ENCODE data around the gene PHC2.

PHC2 gene

GRCh38 chr1:33338440-33339211 is 92.3 kb downstream of the PHC2 start:
- Mint-ChIP-seq H3K27me3 (no peaks in the 10 kb centered on the region), H3K4me1 (ENCODE audit: low read depth) (peaks cover 23% of the 10 kb centered on the region), H3K4me3 (no peak overlapping the region), H3K36me3 (ENCODE audit: low read depth) (peaks cover 18% of the 10 kb centered on the region), H3K9me3 (no peaks in the 10 kb centered on the region), H3K27ac (no peak overlapping the region)

- Mint-ChIP-seq H3K27ac (no peak overlapping the region), H3K9me3 (no peaks in the 10 kb centered on the region), H3K27me3 (no peaks in the 10 kb centered on the region), H3K4me1 (ENCODE audit: low read depth) (peaks cover 23% of the 10 kb centered on the region), H3K36me3 (ENCODE audit: low read depth) (peaks cover 22% of the 10 kb centered on the region), H3K4me3 (no peak overlapping the region)
Observed at GRCh38 chr1:33338048-33338439, 92.9 kb downstream of the PHC2 start.

GRCh38 chr1:33337441-33337840 is 93.5 kb downstream of the PHC2 start:
- H3K9me3 Mint-ChIP-seq, result no peaks in the 10 kb centered on the region
- H3K27me3 Mint-ChIP-seq, result no peaks in the 10 kb centered on the region
- H3K36me3 Mint-ChIP-seq (ENCODE audit: low read depth), result peaks cover 20% of the 10 kb centered on the region
- H3K27ac Mint-ChIP-seq, result no peak overlapping the region
- no peak overlapping the region for H3K4me3 Mint-ChIP-seq
- H3K4me1 Mint-ChIP-seq (ENCODE audit: low read depth), result peaks cover 18% of the 10 kb centered on the region

- Mint-ChIP-seq H3K4me1 (ENCODE audit: low read depth) (peaks cover 18% of the 10 kb centered on the region), H3K9me3 (no peaks in the 10 kb centered on the region), H3K4me3 (no peak overlapping the region), H3K36me3 (ENCODE audit: low read depth) (peaks cover 22% of the 10 kb centered on the region), H3K27ac (no peak overlapping the region), H3K27me3 (no peaks in the 10 kb centered on the region)
Observed at GRCh38 chr1:33336580-33336979, 94.3 kb downstream of the PHC2 start.

- Mint-ChIP-seq H3K4me3 (no peak overlapping the region), H3K27ac (no peak overlapping the region)
Observed at GRCh38 chr1:33335020-33335419, 95.9 kb downstream of the PHC2 start.

GRCh38 chr1:33334081-33334552 is 96.8 kb downstream of the PHC2 start:
- peaks cover 39% of the 10 kb centered on the region for H3K36me3 Mint-ChIP-seq (ENCODE audit: low read depth)
- no peaks in the 10 kb centered on the region for H3K9me3 Mint-ChIP-seq
- H3K4me1 Mint-ChIP-seq (ENCODE audit: low read depth), result peaks cover 14% of the 10 kb centered on the region
- H3K4me3 Mint-ChIP-seq, result no peak overlapping the region
- no peak overlapping the region for H3K27ac Mint-ChIP-seq
- no peaks in the 10 kb centered on the region for H3K27me3 Mint-ChIP-seq

More at GRCh38 chr1:33335020-33335419, 95.9 kb downstream of the PHC2 start:
- peaks cover 30% of the 10 kb centered on the region for H3K36me3 Mint-ChIP-seq (ENCODE audit: low read depth)
- H3K9me3 Mint-ChIP-seq, result no peaks in the 10 kb centered on the region
- peaks cover 14% of the 10 kb centered on the region for H3K4me1 Mint-ChIP-seq (ENCODE audit: low read depth)
- H3K27me3 Mint-ChIP-seq, result no peaks in the 10 kb centered on the region

GRCh38 chr1:33332881-33333280 is 98.0 kb downstream of the PHC2 start:
- Mint-ChIP-seq H3K4me1 (ENCODE audit: low read depth) (peaks cover 9% of the 10 kb centered on the region), H3K4me3 (no peak overlapping the region), H3K27me3 (no peaks in the 10 kb centered on the region), H3K36me3 (ENCODE audit: low read depth) (peaks cover 51% of the 10 kb centered on the region), H3K9me3 (no peaks in the 10 kb centered on the region), H3K27ac (no peak overlapping the region)

- Mint-ChIP-seq H3K27ac (no peak overlapping the region), H3K27me3 (no peaks in the 10 kb centered on the region), H3K9me3 (no peaks in the 10 kb centered on the region), H3K4me3 (no peak overlapping the region), H3K36me3 (ENCODE audit: low read depth) (peaks cover 51% of the 10 kb centered on the region), H3K4me1 (ENCODE audit: low read depth) (peaks cover 4% of the 10 kb centered on the region)
Observed at GRCh38 chr1:33332357-33332789, 98.5 kb downstream of the PHC2 start.

GRCh38 chr1:33331444-33332356 is 99.2 kb downstream of the PHC2 start:
- peaks cover 58% of the 10 kb centered on the region for H3K36me3 Mint-ChIP-seq (ENCODE audit: low read depth)
- no peaks in the 10 kb centered on the region for H3K9me3 Mint-ChIP-seq
- no peaks in the 10 kb centered on the region for H3K27me3 Mint-ChIP-seq
- H3K4me1 Mint-ChIP-seq (ENCODE audit: low read depth), result peaks cover 3% of the 10 kb centered on the region
- no peak overlapping the region for H3K4me3 Mint-ChIP-seq
- H3K27ac Mint-ChIP-seq, result no peak overlapping the region

- Mint-ChIP-seq H3K27ac (no peak overlapping the region), H3K27me3 (no peaks in the 10 kb centered on the region)
Observed at GRCh38 chr1:33330906-33331305, 100.0 kb downstream of the PHC2 start.

GRCh38 chr1:33330361-33330890 is 100.5 kb downstream of the PHC2 start:
- no peaks in the 10 kb centered on the region for H3K9me3 Mint-ChIP-seq
- H3K27ac Mint-ChIP-seq, result no peak overlapping the region
- peaks cover 70% of the 10 kb centered on the region for H3K36me3 Mint-ChIP-seq (ENCODE audit: low read depth)
- no peak overlapping the region for H3K4me3 Mint-ChIP-seq
- no peaks in the 10 kb centered on the region for H3K27me3 Mint-ChIP-seq
- no peaks in the 10 kb centered on the region for H3K4me1 Mint-ChIP-seq (ENCODE audit: low read depth)

More at GRCh38 chr1:33330906-33331305, 100.0 kb downstream of the PHC2 start:
- Mint-ChIP-seq H3K4me3 (no peak overlapping the region), H3K9me3 (no peaks in the 10 kb centered on the region), H3K36me3 (ENCODE audit: low read depth) (peaks cover 65% of the 10 kb centered on the region), H3K4me1 (ENCODE audit: low read depth) (no peaks in the 10 kb centered on the region)

- no peaks in the 10 kb centered on the region for H3K4me1 Mint-ChIP-seq (ENCODE audit: low read depth)
- no peak overlapping the region for H3K27ac Mint-ChIP-seq
- peaks cover 69% of the 10 kb centered on the region for H3K36me3 Mint-ChIP-seq (ENCODE audit: low read depth)
Observed at GRCh38 chr1:33329600-33330305, 101.1 kb downstream of the PHC2 start.

GRCh38 chr1:33328817-33329216 is 102.1 kb downstream of the PHC2 start:
- Mint-ChIP-seq H3K36me3 (ENCODE audit: low read depth) (peaks cover 70% of the 10 kb centered on the region), H3K27ac (no peak overlapping the region), H3K4me3 (no peak overlapping the region), H3K9me3 (no peaks in the 10 kb centered on the region), H3K27me3 (no peaks in the 10 kb centered on the region), H3K4me1 (ENCODE audit: low read depth) (no peaks in the 10 kb centered on the region)

More at GRCh38 chr1:33329600-33330305, 101.1 kb downstream of the PHC2 start:
- Mint-ChIP-seq H3K27me3 (no peaks in the 10 kb centered on the region), H3K4me3 (no peak overlapping the region), H3K9me3 (no peaks in the 10 kb centered on the region)

- Mint-ChIP-seq H3K4me3 (no peak overlapping the region), H3K36me3 (ENCODE audit: low read depth) (peaks cover 61% of the 10 kb centered on the region), H3K4me1 (ENCODE audit: low read depth) (no peaks in the 10 kb centered on the region), H3K27ac (no peak overlapping the region), H3K9me3 (no peaks in the 10 kb centered on the region), H3K27me3 (no peaks in the 10 kb centered on the region)
Observed at GRCh38 chr1:33327587-33328325, 103.1 kb downstream of the PHC2 start.

All from stimulated activated naive CD8-positive, alpha-beta T cell treated with anti-CD3 and anti-CD28 coated beads, Interleukin-15, Interleukin-2, amounts not matched to agents 100 ng/mL and 50 ng/mL, for 24 hours (primary cell).